ENCODE measurements around the gene SLIT3. TPM values are rescaled to one million over a fixed set of nuclear protein-coding genes. Genes with fewer than 3 reads are reported as not detected.

The SLIT3 gene
- total and polyA plus RNA-seq, 8 donors = 1.2 to 24.5 (median 8.6) TPM

DNA sequence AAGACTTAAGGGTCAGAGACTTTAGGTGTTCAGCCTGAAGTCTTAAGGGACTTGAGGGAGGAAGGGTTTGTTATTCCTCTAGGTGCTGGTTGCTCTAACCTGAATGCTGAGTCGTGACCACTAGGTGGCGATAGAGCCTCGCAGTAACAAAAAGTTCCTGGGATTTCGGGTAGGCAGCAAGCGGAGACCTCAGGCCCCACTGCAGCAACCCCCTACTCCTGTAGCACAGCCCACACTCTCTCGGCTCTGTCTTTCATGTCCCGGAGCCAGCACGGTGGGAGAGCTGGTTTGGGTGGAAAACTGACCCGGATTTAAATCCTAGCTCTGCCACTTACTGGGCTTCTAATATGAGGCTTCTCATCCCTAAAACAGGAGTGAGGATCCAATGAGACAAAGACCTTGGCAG is 621.4 kb downstream of the SLIT3 start:
- H3K4me3 ChIP-seq = no peak overlapping the region
- peak; percentile 75 to 92 for DNase-seq
- peaks cover 0 to 23% (median 5%) of the 10 kb centered on the region in 4 donors for H3K4me1 ChIP-seq
- H3K27ac ChIP-seq = no peak overlapping the region
- no peaks in the 10 kb centered on the region for H3K27me3 ChIP-seq
- no peaks in the 10 kb centered on the region for H3K9me3 ChIP-seq
- TF ChIP-seq POLR2A (IDR thresholded peaks at IDR 0.05) (no peak), POLR2AphosphoS5 (IDR thresholded peaks at IDR 0.05) (no peak), EP300 (IDR thresholded peaks at IDR 0.05) (no peak)
- TF ChIP-seq, protein P1, sequence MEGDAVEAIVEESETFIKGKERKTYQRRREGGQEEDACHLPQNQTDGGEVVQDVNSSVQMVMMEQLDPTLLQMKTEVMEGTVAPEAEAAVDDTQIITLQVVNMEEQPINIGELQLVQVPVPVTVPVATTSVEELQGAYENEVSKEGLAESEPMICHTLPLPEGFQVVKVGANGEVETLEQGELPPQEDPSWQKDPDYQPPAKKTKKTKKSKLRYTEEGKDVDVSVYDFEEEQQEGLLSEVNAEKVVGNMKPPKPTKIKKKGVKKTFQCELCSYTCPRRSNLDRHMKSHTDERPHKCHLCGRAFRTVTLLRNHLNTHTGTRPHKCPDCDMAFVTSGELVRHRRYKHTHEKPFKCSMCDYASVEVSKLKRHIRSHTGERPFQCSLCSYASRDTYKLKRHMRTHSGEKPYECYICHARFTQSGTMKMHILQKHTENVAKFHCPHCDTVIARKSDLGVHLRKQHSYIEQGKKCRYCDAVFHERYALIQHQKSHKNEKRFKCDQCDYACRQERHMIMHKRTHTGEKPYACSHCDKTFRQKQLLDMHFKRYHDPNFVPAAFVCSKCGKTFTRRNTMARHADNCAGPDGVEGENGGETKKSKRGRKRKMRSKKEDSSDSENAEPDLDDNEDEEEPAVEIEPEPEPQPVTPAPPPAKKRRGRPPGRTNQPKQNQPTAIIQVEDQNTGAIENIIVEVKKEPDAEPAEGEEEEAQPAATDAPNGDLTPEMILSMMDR (IDR thresholded peaks at IDR 0.05) = peak in 6 of 7 experiments; percentile 43 to 89 (median 76)
- intact Hi-C loops (cut with DNase I; ENCODE audit: low total_unique reads) = no loop called here
- H3K36me3 ChIP-seq = no peaks in the 10 kb centered on the region
- 6 to 10% (median 7%) methylated on average over 8 to 9 of the region's 9 CpGs for WGBS, 5 donors

DNA sequence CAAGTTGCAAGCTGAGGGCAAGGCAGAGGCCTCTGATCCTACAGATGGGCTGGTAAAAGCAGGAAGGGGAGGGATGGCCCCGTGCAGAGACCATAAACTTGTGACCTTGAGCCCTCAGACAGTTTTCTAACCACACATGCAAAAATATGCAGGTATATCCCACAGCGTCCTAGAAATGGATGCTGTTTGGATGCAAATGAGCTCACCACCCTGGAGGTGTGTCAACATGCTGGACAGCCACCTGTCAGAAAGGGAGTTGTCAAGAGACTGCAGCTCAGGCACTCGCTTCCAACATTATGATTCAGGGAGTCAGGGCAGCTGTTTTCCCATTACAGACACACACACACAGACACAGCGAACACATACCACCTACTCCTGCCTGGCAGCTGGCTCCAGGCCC is 624.4 kb downstream of the SLIT3 start:
- 68 to 90% (median 80%) methylated on average over 3 to 4 of the region's 4 CpGs for WGBS, 5 donors
- TF ChIP-seq EP300 (IDR thresholded peaks at IDR 0.05) (no peak), POLR2AphosphoS5 (IDR thresholded peaks at IDR 0.05) (no peak), POLR2A (IDR thresholded peaks at IDR 0.05) (no peak)
- TF ChIP-seq, protein P1 (IDR thresholded peaks at IDR 0.05) = no peak
- H3K27me3 ChIP-seq = no peaks in the 10 kb centered on the region
- no peaks in the 10 kb centered on the region for H3K9me3 ChIP-seq
- no peak overlapping the region for H3K27ac ChIP-seq
- peaks cover 0 to 12% (median 2%) of the 10 kb centered on the region in 4 donors for H3K36me3 ChIP-seq
- no peak overlapping the region for H3K4me3 ChIP-seq
- H3K4me1 ChIP-seq = peaks cover 0 to 12% (median 2%) of the 10 kb centered on the region in 4 donors
- no peak for DNase-seq
- intact Hi-C loops (cut with DNase I; ENCODE audit: low total_unique reads) = no loop called here

DNA sequence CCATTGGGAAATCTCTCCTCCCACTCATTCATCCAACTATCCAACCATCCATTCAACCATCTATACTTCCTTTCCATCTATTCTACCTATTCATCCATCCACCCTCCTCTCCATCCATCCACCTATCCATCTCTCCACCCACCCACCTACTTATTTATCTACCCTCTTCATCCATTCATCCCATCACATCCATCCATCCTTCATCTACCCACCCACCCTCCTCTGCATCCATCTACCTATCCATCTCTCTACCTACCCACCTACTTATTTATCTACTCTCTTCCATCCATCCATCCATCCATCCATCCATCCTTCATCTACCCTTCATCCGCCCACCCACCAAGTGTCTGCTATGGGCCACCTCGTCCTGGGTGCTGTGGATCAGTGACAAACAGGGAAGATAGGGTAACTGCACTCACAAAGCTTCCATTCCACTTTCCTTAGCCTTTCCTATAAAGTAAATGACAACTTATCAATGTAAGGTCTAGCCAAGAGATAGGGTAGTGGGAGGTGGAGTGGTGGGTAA is 625.0 kb downstream of the SLIT3 start:
- Histone ChIP-seq H3K9me3 (no peaks in the 10 kb centered on the region), H3K36me3 (peaks cover 0 to 12% (median 6%) of the 10 kb centered on the region in 4 donors), H3K4me1 (peaks cover 0 to 7% (median 2%) of the 10 kb centered on the region in 4 donors), H3K27ac (no peak overlapping the region), H3K4me3 (no peak overlapping the region), H3K27me3 (no peaks in the 10 kb centered on the region)
- DNase-seq = no peak
- TF ChIP-seq EP300 (IDR thresholded peaks at IDR 0.05) = no peak
- TF ChIP-seq POLR2AphosphoS5 (IDR thresholded peaks at IDR 0.05) = no peak
- TF ChIP-seq, protein P1 (IDR thresholded peaks at IDR 0.05) = no peak
- no peak for TF ChIP-seq POLR2A (IDR thresholded peaks at IDR 0.05)
- WGBS, 5 donors = 89 to 94% (median 90%) methylated on average over 2 of the region's 2 CpGs
- intact Hi-C loops (cut with DNase I; ENCODE audit: low total_unique reads) = no loop called here

DNA sequence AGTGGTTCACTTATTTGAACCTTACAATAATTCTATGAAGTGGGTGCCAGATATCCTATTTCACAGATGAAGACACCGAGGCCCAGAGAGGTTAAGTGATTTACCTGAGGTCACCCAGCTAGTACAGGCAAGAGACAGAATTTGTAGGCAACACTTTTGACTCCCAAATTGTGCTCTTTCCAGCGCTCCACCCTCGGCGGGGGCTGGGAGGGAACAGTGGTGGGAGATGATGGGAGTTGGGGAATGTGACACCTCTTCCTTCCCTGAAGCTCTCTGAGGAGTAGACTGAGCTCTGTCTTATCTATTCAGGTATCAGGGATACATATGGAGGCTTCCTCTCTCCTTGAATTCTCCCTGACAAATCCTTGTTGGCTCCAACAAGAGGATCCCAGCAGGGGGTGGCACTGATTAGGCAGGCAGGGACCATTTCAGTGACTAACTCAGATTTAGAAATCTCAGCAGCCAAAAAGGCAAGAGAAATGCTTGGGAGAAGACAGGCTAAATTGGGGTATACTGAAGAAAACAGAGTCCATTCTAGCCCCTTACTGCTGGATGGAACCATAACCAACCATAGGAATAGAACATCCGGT is 626.0 kb downstream of the SLIT3 start:
- TF ChIP-seq, protein P1 (IDR thresholded peaks at IDR 0.05) = no peak
- TF ChIP-seq EP300 (IDR thresholded peaks at IDR 0.05) (no peak), POLR2A (IDR thresholded peaks at IDR 0.05) (no peak), POLR2AphosphoS5 (IDR thresholded peaks at IDR 0.05) (no peak)
- Histone ChIP-seq H3K9me3 (no peaks in the 10 kb centered on the region), H3K27ac (no peak overlapping the region), H3K4me1 (peaks cover 0 to 6% (median 2%) of the 10 kb centered on the region in 4 donors), H3K4me3 (no peak overlapping the region), H3K36me3 (peaks cover 0 to 12% (median 8%) of the 10 kb centered on the region in 4 donors), H3K27me3 (no peaks in the 10 kb centered on the region)
- 72 to 89% (median 79%) methylated on average over 5 of the region's 5 CpGs for WGBS, 5 donors
- intact Hi-C loops (cut with DNase I; ENCODE audit: low total_unique reads) = no loop called here
- DNase-seq = no peak

Data from stomach (tissue), 9 donors.